Mesenchymal stem cell (in vitro differentiated cells and primary cell): ENCODE results near the gene ITGA2. TPM values are rescaled to one million over a fixed set of nuclear protein-coding genes. Genes with fewer than 3 reads are reported as not detected.

Source experiments
- DNase-seq: peaks from one replicate; pipeline ENCODE4 v3.0.0-alpha.2; 2013
- H2AFZ ChIP-seq: one replicate; pipeline ENCODE4 v1.6.1; 2013; ENCODE audit warnings: low read depth, mild to moderate bottlenecking, control low read depth, inconsistent platforms, low read length, moderate library complexity
- H2AK5ac ChIP-seq: 2 replicates; pipeline ENCODE4 v1.6.1; 2013; ENCODE audit warnings: low read length, moderate library complexity, mild to moderate bottlenecking, inconsistent platforms; ENCODE audit not compliant: severe bottlenecking
- H2BK120ac ChIP-seq: one replicate; pipeline ENCODE4 v1.6.1; 2013; ENCODE audit warnings: low read depth, mild to moderate bottlenecking, inconsistent platforms, low read length, moderate library complexity
- H2BK12ac ChIP-seq, 2 experiments: one replicate each; pipeline ENCODE4 v1.6.1; 2013; ENCODE audit warnings: inconsistent platforms in 2 of 2, low read length in 2 of 2, mild to moderate bottlenecking in 2 of 2, moderate library complexity in 2 of 2, control low read depth in 1 of 2
- H2BK15ac ChIP-seq: one replicate; pipeline ENCODE4 v1.6.1; 2013; ENCODE audit warnings: mild to moderate bottlenecking, low read depth, inconsistent platforms; ENCODE audit not compliant: poor library complexity, severe bottlenecking
- H2BK5ac ChIP-seq: 2 replicates; pipeline ENCODE4 v1.6.1; 2013; ENCODE audit warnings: low read depth, mild to moderate bottlenecking, low read length, control low read depth, inconsistent platforms; ENCODE audit not compliant: poor library complexity, severe bottlenecking
- H3K14ac ChIP-seq, 2 experiments: one replicate each; pipeline ENCODE4 v1.6.1; 2013; ENCODE audit warnings: inconsistent platforms in 2 of 2, low read length in 2 of 2, control low read depth in 1 of 2, mild to moderate bottlenecking in 1 of 2, moderate library complexity in 1 of 2
- H3K18ac ChIP-seq, 2 experiments: one replicate each; pipeline ENCODE4 v1.6.1; 2013; ENCODE audit warnings: inconsistent platforms in 2 of 2, low read length in 2 of 2, control low read depth in 1 of 2, low read depth in 1 of 2, mild to moderate bottlenecking in 1 of 2
- H3K23ac ChIP-seq, 2 experiments: one replicate each; pipeline ENCODE4 v1.6.1; 2013; ENCODE audit warnings: inconsistent platforms in 2 of 2, low read length in 2 of 2, mild to moderate bottlenecking in 2 of 2, moderate library complexity in 2 of 2, control low read depth in 1 of 2
- H3K27ac ChIP-seq: 2 replicates; pipeline ENCODE4 v1.5.1; 2013; ENCODE audit warnings: mild to moderate bottlenecking, moderate library complexity, low read length, control low read depth, inconsistent platforms; ENCODE audit not compliant: poor library complexity, severe bottlenecking
- H3K27me3 ChIP-seq, 2 experiments: 2 replicates each; pipeline versions ENCODE4 v1.6.1 to v1.7.0; 2013; ENCODE audit warnings: low read length in 2 of 2, mild to moderate bottlenecking in 2 of 2, moderate library complexity in 2 of 2, control low read depth in 1 of 2, inconsistent platforms in 1 of 2; ENCODE audit not compliant: control insufficient read depth in 1 of 2, insufficient read depth in 1 of 2
- H3K36me3 ChIP-seq, 2 experiments: 2 replicates each; pipeline versions ENCODE4 v1.6.1 to v1.7.0; 2013; ENCODE audit warnings: low read length in 2 of 2, control low read depth in 1 of 2, inconsistent platforms in 1 of 2, low read depth in 1 of 2, mild to moderate bottlenecking in 1 of 2; ENCODE audit not compliant: insufficient read depth in 2 of 2, control insufficient read depth in 1 of 2
- H3K4ac ChIP-seq, 2 experiments: one replicate each; pipeline ENCODE4 v1.6.1; 2013; ENCODE audit warnings: inconsistent platforms in 2 of 2, low read length in 2 of 2, mild to moderate bottlenecking in 2 of 2, moderate library complexity in 2 of 2, control low read depth in 1 of 2, low read depth in 1 of 2
- H3K4me1 ChIP-seq: 2 replicates; pipeline ENCODE4 v1.6.1; 2013; ENCODE audit warnings: low read depth, low read length, control low read depth; ENCODE audit not compliant: control insufficient read depth, insufficient read depth
- H3K4me2 ChIP-seq: 2 replicates; pipeline ENCODE4 v1.6.1; 2013; ENCODE audit warnings: low read length, mild to moderate bottlenecking, inconsistent platforms; ENCODE audit not compliant: poor library complexity, severe bottlenecking
- H3K4me3 ChIP-seq, 2 experiments: 2 replicates each; pipeline versions ENCODE4 v1.5.1 to v1.7.0; 2013; ENCODE audit warnings: low read length in 2 of 2, mild to moderate bottlenecking in 2 of 2, control low read depth in 1 of 2, low read depth in 1 of 2; ENCODE audit not compliant: insufficient read depth in 1 of 2
- H3K79me1 ChIP-seq: replicated peaks from 2 replicates; pipeline ENCODE4 v1.6.1; 2013; ENCODE audit warnings: mild to moderate bottlenecking, control low read depth, low read length, inconsistent platforms; ENCODE audit not compliant: poor library complexity, severe bottlenecking
- H3K9ac ChIP-seq: 2 replicates; pipeline ENCODE4 v1.7.0; 2013; ENCODE audit warnings: mild to moderate bottlenecking, low read length, moderate library complexity
- H3K9me3 ChIP-seq: 2 replicates; pipeline ENCODE4 v1.7.0; 2013; ENCODE audit warnings: mild to moderate bottlenecking, low read length; ENCODE audit not compliant: control insufficient read depth
- H4K8ac ChIP-seq: one replicate; pipeline ENCODE4 v1.6.1; 2013; ENCODE audit warnings: inconsistent platforms, mild to moderate bottlenecking, low read length, moderate library complexity
- H4K91ac ChIP-seq: one replicate; pipeline ENCODE4 v1.6.1; 2013; ENCODE audit warnings: mild to moderate bottlenecking, low read length, inconsistent platforms
- WGBS: methylation state at CpG from one replicate; pipeline ENCODE4 v1.1.7; 2013; ENCODE audit warnings: mixed read lengths; 5-methylcytosine and 5-hydroxymethylcytosine counted together
- polyA plus RNA-seq, 2 experiments: library from polyadenylated mRNA; stranded (reverse); fragments of 200-250 nt; gene quantifications; one replicate each; pipeline ENCODE4 v1.2.3, GENCODE V29; 2013

ITGA2 gene
- 24.1 TPM for polyA plus RNA-seq (2013, experiment 1 of 2)
- 23.8 TPM for polyA plus RNA-seq (2013, experiment 2 of 2)

- Histone ChIP-seq H3K4me3 (peak within 1 kb of the TSS; percentile 84 to 86), H3K27me3 (no peaks in the 10 kb centered on the region), H3K4me1 (peaks cover 9% of the 10 kb centered on the region), H4K91ac (peak within 1 kb of the TSS; percentile 19), H3K79me1 (peaks cover 10% of the 10 kb centered on the region), H3K14ac (peak within 1 kb of the TSS in 1 of 2 experiments; percentile 97), H3K18ac (peak within 1 kb of the TSS; percentile 19 to 96), H3K23ac (peak within 1 kb of the TSS in 1 of 2 experiments; percentile 96), H2BK12ac (peak within 1 kb of the TSS in 1 of 2 experiments; percentile 78), H3K4me2 (peak within 1 kb of the TSS; percentile 90), H4K8ac (peak within 1 kb of the TSS; percentile 89), H3K9me3 (no peaks in the 10 kb centered on the region), H3K9ac (peak within 1 kb of the TSS; percentile 86), H2BK5ac (no peak within 1 kb of the TSS), H3K4ac (peak within 1 kb of the TSS; percentile 36 to 93), H2AFZ (peak within 1 kb of the TSS; percentile 98), H3K27ac (peak within 1 kb of the TSS; percentile 46), H3K36me3 (peaks cover 0 to 7% of the 10 kb centered on the region in 2 experiments), H2AK5ac (no peak within 1 kb of the TSS), H2BK120ac (peak within 1 kb of the TSS; percentile 21), H2BK15ac (peak within 1 kb of the TSS; percentile 91)
- peak; percentile 65 for DNase-seq
- under 1% methylated on average over 44 of the region's 64 CpGs for WGBS
Observed at GRCh38 chr5:52989025-52989780, at the start of gene ITGA2. ITGA2 (plus strand) TSS chr5:52989352; CDS start chr5:52989469, 117 bp downstream.

GRCh38 chr5:52943285-52943684, 45.9 kb upstream of the ITGA2 start:
- Histone ChIP-seq H2BK120ac (no peak overlapping the region), H4K8ac (peak overlapping the region; percentile 10), H2AK5ac (no peak overlapping the region), H3K18ac (no peak overlapping the region), H3K4me1 (no peaks in the 10 kb centered on the region), H3K79me1 (no peaks in the 10 kb centered on the region), H2AFZ (no peak overlapping the region), H2BK12ac (no peak overlapping the region), H3K4me2 (no peak overlapping the region), H3K23ac (no peak overlapping the region), H2BK15ac (no peak overlapping the region), H4K91ac (no peak overlapping the region), H3K14ac (no peak overlapping the region), H3K27me3 (no peaks in the 10 kb centered on the region), H3K4ac (no peak overlapping the region), H3K9ac (no peak overlapping the region), H3K4me3 (no peak overlapping the region), H2BK5ac (no peak overlapping the region), H3K27ac (no peak overlapping the region), H3K9me3 (no peaks in the 10 kb centered on the region), H3K36me3 (no peaks in the 10 kb centered on the region)
- no peak for DNase-seq
- WGBS, result 99% methylated on average over 2 of the region's 2 CpGs

- Histone ChIP-seq H3K4me2 (no peak overlapping the region), H2BK15ac (no peak overlapping the region), H3K4me1 (no peaks in the 10 kb centered on the region), H3K27ac (no peak overlapping the region), H3K14ac (no peak overlapping the region), H3K18ac (no peak overlapping the region), H3K36me3 (no peaks in the 10 kb centered on the region), H2BK5ac (no peak overlapping the region), H3K9ac (no peak overlapping the region), H3K79me1 (no peaks in the 10 kb centered on the region), H3K27me3 (no peaks in the 10 kb centered on the region), H3K9me3 (no peaks in the 10 kb centered on the region), H3K23ac (no peak overlapping the region), H3K4ac (no peak overlapping the region), H4K8ac (no peak overlapping the region), H4K91ac (no peak overlapping the region), H2BK120ac (no peak overlapping the region), H2AFZ (no peak overlapping the region), H2BK12ac (no peak overlapping the region), H2AK5ac (no peak overlapping the region), H3K4me3 (no peak overlapping the region)
- no peak for DNase-seq
- 91% methylated on average over 7 of the region's 7 CpGs for WGBS
Observed at GRCh38 chr5:52943808-52944207, 45.3 kb upstream of the ITGA2 start.

- H2BK15ac ChIP-seq, result no peak overlapping the region
- no peak overlapping the region for H2BK12ac ChIP-seq
- peak overlapping the region; percentile 89 for H3K9ac ChIP-seq
- no peak overlapping the region for H4K8ac ChIP-seq
- no peaks in the 10 kb centered on the region for H3K9me3 ChIP-seq
- no peak overlapping the region for H3K23ac ChIP-seq
- no peaks in the 10 kb centered on the region for H3K36me3 ChIP-seq
- no peak overlapping the region for H3K27ac ChIP-seq
- H3K4me2 ChIP-seq, result no peak overlapping the region
- no peaks in the 10 kb centered on the region for H3K27me3 ChIP-seq
- no peak for DNase-seq
- no peak overlapping the region for H2AK5ac ChIP-seq
- H2AFZ ChIP-seq, result no peak overlapping the region
- 94% methylated on average over 2 of the region's 4 CpGs for WGBS
- no peak overlapping the region for H3K14ac ChIP-seq
- no peaks in the 10 kb centered on the region for H3K79me1 ChIP-seq
- no peak overlapping the region for H2BK5ac ChIP-seq
- no peaks in the 10 kb centered on the region for H3K4me1 ChIP-seq
- H3K4me3 ChIP-seq, result peak overlapping the region in 1 of 2 experiments; percentile 80
- no peak overlapping the region for H3K18ac ChIP-seq
- H3K4ac ChIP-seq, result no peak overlapping the region
- no peak overlapping the region for H2BK120ac ChIP-seq
- H4K91ac ChIP-seq, result no peak overlapping the region
Observed at GRCh38 chr5:52945040-52945439, 44.1 kb upstream of the ITGA2 start.
